Activated CD4-positive, alpha-beta memory T cell treated with anti-CD3 and anti-CD28 coated beads, Interleukin-2, amount 10 ng/mL, durations not matched to agents 7 days and 5 days (primary cell): Measurements from ENCODE around the gene PDCD1. TPM values are rescaled to one million over a fixed set of nuclear protein-coding genes. Genes with fewer than 3 reads are reported as not detected.
"Not testable (repeated sequence)": the region's sequence is repeated elsewhere in the genome, so short reads cannot be mapped to it uniquely, and the experiment has no call there.

Source experiments
- CTCF ChIA-PET: fragments of 350-600 bp; sonication (Branson Sonifier 250); formaldehyde crosslinking; loops from one replicate; lab custom pipeline; 2021; ENCODE audit warnings: antibody characterized with exemption, inconsistent platforms; lab: Charles Lee
- POLR2A ChIA-PET: fragments of 350-600 bp; sonication (Branson Sonifier 250); formaldehyde crosslinking; loops from one replicate; lab custom pipeline; 2021; ENCODE audit warnings: antibody characterized with exemption; lab: Charles Lee
- DNase-seq: peaks from one replicate; pipeline ENCODE4 v3.0.0-alpha.2; 2020
- H3K27ac Mint-ChIP-seq: one replicate; pipeline ENCODE4 v1.8.0; 2021; ENCODE audit warnings: mild to moderate bottlenecking, mixed read lengths
- H3K27me3 Mint-ChIP-seq: one replicate; pipeline ENCODE4 v1.8.0; 2021; ENCODE audit warnings: mixed read lengths
- H3K36me3 Mint-ChIP-seq: one replicate; pipeline ENCODE4 v1.8.0; 2021; ENCODE audit warnings: low read depth, mixed read lengths
- H3K4me1 Mint-ChIP-seq: one replicate; pipeline ENCODE4 v1.8.0; 2021; ENCODE audit warnings: mixed read lengths
- H3K4me3 Mint-ChIP-seq: one replicate; pipeline ENCODE4 v1.8.0; 2021; ENCODE audit warnings: mild to moderate bottlenecking, mixed read lengths
- H3K9me3 Mint-ChIP-seq: one replicate; pipeline ENCODE4 v1.8.0; 2021; ENCODE audit warnings: mixed read lengths
- total RNA-seq, 2 experiments: library from RNA; stranded (reverse); gene quantifications; one replicate each; pipeline ENCODE4 v1.2.3, GENCODE V29; 2021

Gene PDCD1
- total RNA-seq, 2 experiments from 2014 or later: 17.2 to 17.9 TPM

GRCh38 chr2:241817821-241818215 is 40.9 kb downstream of the PDCD1 start:
- DNase-seq, H3K27me3 Mint-ChIP-seq, H3K27ac Mint-ChIP-seq, H3K36me3 Mint-ChIP-seq, CTCF ChIA-PET, H3K4me3 Mint-ChIP-seq, H3K9me3 Mint-ChIP-seq: not testable (repeated sequence)
- POLR2A ChIA-PET: interaction anchor here (0.7 kb wide), 1 partner anchor 55 kb away, joined by 3 read pairs; no protein-coding TSS in a partner anchor
- H3K4me1 Mint-ChIP-seq: peaks cover 17% of the 10 kb centered on the region

GRCh38 chr2:241817126-241817820 is 41.4 kb downstream of the PDCD1 start:
- peaks cover 12% of the 10 kb centered on the region for H3K4me1 Mint-ChIP-seq
- peak overlapping the region; percentile 13 for H3K4me3 Mint-ChIP-seq
- ChIA-PET POLR2A (no interaction called here), CTCF (no interaction called here)
- H3K27me3 Mint-ChIP-seq: no peaks in the 10 kb centered on the region
- no peak overlapping the region for H3K27ac Mint-ChIP-seq
- H3K36me3 Mint-ChIP-seq: no peaks in the 10 kb centered on the region
- no peaks in the 10 kb centered on the region for H3K9me3 Mint-ChIP-seq
- DNase-seq: peak; percentile 17

- peak; percentile 15 for DNase-seq
- H3K4me1 Mint-ChIP-seq: peaks cover 9% of the 10 kb centered on the region
- H3K27me3 Mint-ChIP-seq: no peaks in the 10 kb centered on the region
- H3K4me3 Mint-ChIP-seq: no peak overlapping the region
- H3K36me3 Mint-ChIP-seq: no peaks in the 10 kb centered on the region
- ChIA-PET CTCF (no interaction called here), POLR2A (no interaction called here)
- no peaks in the 10 kb centered on the region for H3K9me3 Mint-ChIP-seq
- H3K27ac Mint-ChIP-seq: no peak overlapping the region
Measured at GRCh38 chr2:241816431-241817121, 42.1 kb downstream of the PDCD1 start.

GRCh38 chr2:241815477-241816430 is 42.9 kb downstream of the PDCD1 start:
- Mint-ChIP-seq H3K27ac (no peak overlapping the region), H3K9me3 (no peaks in the 10 kb centered on the region), H3K27me3 (no peaks in the 10 kb centered on the region), H3K4me3 (no peak overlapping the region), H3K36me3 (no peaks in the 10 kb centered on the region), H3K4me1 (peaks cover 5% of the 10 kb centered on the region)
- DNase-seq: no peak
- POLR2A ChIA-PET: no interaction called here
- CTCF ChIA-PET: no interaction called here

GRCh38 chr2:241814643-241815476 is 43.8 kb downstream of the PDCD1 start:
- Mint-ChIP-seq H3K4me1 (peaks cover 5% of the 10 kb centered on the region), H3K27ac (no peak overlapping the region), H3K9me3 (no peaks in the 10 kb centered on the region), H3K27me3 (no peaks in the 10 kb centered on the region), H3K4me3 (no peak overlapping the region), H3K36me3 (no peaks in the 10 kb centered on the region)
- ChIA-PET CTCF (no interaction called here), POLR2A (no interaction called here)
- DNase-seq: no peak

GRCh38 chr2:241814393-241814642 is 44.4 kb downstream of the PDCD1 start:
- H3K36me3 Mint-ChIP-seq: no peaks in the 10 kb centered on the region
- H3K9me3 Mint-ChIP-seq: no peaks in the 10 kb centered on the region
- no peaks in the 10 kb centered on the region for H3K27me3 Mint-ChIP-seq
- H3K4me1 Mint-ChIP-seq: peaks cover 5% of the 10 kb centered on the region
- no peak for DNase-seq
- no peak overlapping the region for H3K4me3 Mint-ChIP-seq
- ChIA-PET CTCF (no interaction called here), POLR2A (no interaction called here)
- no peak overlapping the region for H3K27ac Mint-ChIP-seq

GRCh38 chr2:241813644-241814392 is 44.9 kb downstream of the PDCD1 start:
- no peak overlapping the region for H3K4me3 Mint-ChIP-seq
- peaks cover 5% of the 10 kb centered on the region for H3K4me1 Mint-ChIP-seq
- H3K27me3 Mint-ChIP-seq: peaks cover 2% of the 10 kb centered on the region
- H3K36me3 Mint-ChIP-seq: no peaks in the 10 kb centered on the region
- H3K27ac Mint-ChIP-seq: no peak overlapping the region
- DNase-seq: no peak
- no peaks in the 10 kb centered on the region for H3K9me3 Mint-ChIP-seq
- CTCF ChIA-PET: no interaction called here
- POLR2A ChIA-PET: no interaction called here

GRCh38 chr2:241812730-241813643 is 45.7 kb downstream of the PDCD1 start:
- H3K4me3 Mint-ChIP-seq: no peak overlapping the region
- H3K36me3 Mint-ChIP-seq: no peaks in the 10 kb centered on the region
- no peak overlapping the region for H3K27ac Mint-ChIP-seq
- ChIA-PET POLR2A (no interaction called here), CTCF (no interaction called here)
- no peak for DNase-seq
- H3K27me3 Mint-ChIP-seq: peaks cover 2% of the 10 kb centered on the region
- H3K9me3 Mint-ChIP-seq: no peaks in the 10 kb centered on the region
- H3K4me1 Mint-ChIP-seq: peaks cover 5% of the 10 kb centered on the region

- DNase-seq: no peak
- POLR2A ChIA-PET: no interaction called here
- peaks cover 2% of the 10 kb centered on the region for H3K27me3 Mint-ChIP-seq
- no peak overlapping the region for H3K27ac Mint-ChIP-seq
- no peaks in the 10 kb centered on the region for H3K9me3 Mint-ChIP-seq
- H3K4me3 Mint-ChIP-seq: no peak overlapping the region
- CTCF ChIA-PET: no interaction called here
- H3K4me1 Mint-ChIP-seq: no peaks in the 10 kb centered on the region
- H3K36me3 Mint-ChIP-seq: no peaks in the 10 kb centered on the region
Measured at GRCh38 chr2:241811952-241812729, 46.6 kb downstream of the PDCD1 start.

GRCh38 chr2:241811201-241811951 is 47.3 kb downstream of the PDCD1 start:
- CTCF ChIA-PET: no interaction called here
- Mint-ChIP-seq H3K27ac (no peak overlapping the region), H3K27me3 (peaks cover 2% of the 10 kb centered on the region), H3K4me3 (no peak overlapping the region), H3K9me3 (no peaks in the 10 kb centered on the region), H3K4me1 (no peaks in the 10 kb centered on the region), H3K36me3 (no peaks in the 10 kb centered on the region)
- POLR2A ChIA-PET: no interaction called here
- DNase-seq: no peak
